ENCODE measurements around the gene MRRF.

DNA sequence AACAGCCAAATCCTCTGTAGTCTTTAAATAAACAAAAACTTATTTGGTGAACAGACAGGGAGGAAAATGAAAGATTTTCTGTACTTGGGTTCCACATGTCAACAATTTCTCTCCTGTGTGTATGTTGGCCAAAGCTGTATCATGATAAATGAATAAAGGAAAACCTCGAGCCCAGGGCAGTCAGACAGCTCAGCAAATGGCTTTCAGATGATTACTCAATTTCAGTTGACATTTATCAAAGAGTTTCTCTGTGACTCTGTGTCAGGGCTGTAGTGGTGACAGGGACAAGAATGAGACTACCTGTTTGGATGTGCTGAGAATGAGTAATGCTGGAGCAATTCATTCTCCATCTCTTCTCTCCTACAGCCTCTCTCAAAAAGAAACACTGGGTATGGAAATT is 60.4 kb downstream of the MRRF start:
- TF ChIP-seq CTCF (IDR thresholded peaks at IDR 0.05; ENCODE audit: low read depth, low read length, poor library complexity, severe bottlenecking), result no peak
- TF ChIP-seq EZH2phosphoT487 (IDR thresholded peaks at IDR 0.05; ENCODE audit: borderline replicate concordance, low read length), result no peak

All from DOHH2 (cell line).